CD4-positive, alpha-beta T cell treated with Interferon gamma for 1 hour (primary cell): ENCODE measurements around the gene ARPC2.

Source experiments
- DNase-seq: peaks from one replicate; pipeline ENCODE4 v3.0.0-alpha.2; 2020

The ARPC2 gene

DNA sequence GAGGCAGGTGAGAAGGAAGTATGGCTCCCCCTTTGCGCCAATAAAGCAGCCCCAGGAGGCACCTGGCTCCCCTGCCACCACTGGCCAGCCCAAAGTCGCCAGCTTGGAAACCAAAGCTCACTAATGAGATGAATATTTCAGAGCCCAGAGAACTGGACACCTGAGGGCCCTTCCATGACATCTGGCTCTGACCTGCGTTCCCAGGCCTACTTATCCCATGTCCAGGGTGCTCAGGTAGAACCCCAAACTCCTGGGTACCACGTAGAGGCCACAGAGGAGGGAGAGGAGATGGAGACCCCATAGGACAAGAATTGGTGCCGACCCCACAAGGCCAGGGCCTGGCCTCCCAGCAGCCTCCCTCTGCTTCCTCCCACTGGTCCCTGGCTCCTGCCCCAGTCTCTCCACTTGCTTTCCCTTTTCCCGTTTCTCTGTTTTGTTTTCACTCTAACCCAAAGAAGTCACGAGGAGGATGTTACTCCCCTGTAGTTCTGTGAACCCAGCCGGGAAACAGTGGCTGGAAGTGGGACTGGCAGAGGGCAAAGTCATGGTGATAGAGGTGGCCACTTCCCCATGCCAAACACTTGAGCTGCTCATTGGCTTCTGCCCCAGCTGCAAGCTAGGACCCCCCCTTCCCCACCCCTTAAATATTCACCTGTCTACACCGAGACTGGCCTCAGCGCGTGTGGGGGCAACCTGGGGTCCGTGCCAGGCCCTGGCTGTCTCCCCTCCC, 74.5 kb downstream of the ARPC2 start:
- DNase-seq = peak; percentile 34

DNA sequence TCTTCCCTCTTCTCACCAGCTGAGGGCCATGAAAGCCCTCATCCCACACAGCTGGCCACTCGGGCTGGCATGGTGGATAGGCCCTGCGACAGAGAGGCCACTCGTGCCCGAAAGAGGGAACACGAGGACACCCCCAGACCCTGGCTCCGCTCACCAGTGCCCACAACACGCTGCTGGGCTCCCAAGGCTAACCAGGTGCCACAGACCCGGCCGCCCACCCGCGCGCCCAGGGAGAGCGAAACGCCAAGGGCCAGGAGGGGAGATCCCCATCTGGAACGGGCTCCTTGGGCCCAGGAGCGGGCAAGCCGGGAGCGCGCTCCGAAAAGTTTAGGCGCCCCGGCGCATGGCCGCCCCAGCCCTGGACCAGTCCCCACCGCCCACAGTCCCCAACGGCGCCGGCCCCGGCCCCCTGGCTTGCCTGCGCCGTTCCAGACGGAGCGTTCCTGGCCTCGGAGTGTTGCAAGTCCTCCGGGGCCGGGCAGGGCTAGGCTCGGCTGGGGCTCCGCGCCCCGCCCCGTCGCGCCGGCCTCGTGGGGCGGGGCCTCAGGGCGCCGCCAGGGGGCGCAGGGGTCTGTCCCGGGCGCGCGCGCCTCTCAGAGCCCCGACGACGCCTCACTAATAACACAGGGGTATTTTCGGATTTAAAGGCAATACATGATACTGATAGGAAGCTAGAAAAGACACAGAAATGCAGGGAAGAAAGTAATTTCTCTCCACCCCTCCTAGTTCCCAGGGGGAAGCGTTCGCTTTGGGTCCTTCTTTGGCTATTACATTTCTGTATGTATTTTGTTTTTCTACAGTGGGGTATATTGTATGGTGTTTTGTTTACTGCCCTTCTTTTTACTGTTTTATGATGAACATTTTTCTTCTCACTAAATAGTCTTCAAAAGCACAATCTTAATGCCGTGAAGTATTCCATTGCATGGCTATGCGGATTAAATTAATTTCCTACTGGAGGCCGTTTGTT, 75.3 kb downstream of the ARPC2 start, which contains the start of gene TMBIM1:
Gene TMBIM1, minus strand, starts transcription at position 456 of the 967 bp plus-strand sequence. CDS start 10,362 bp downstream, outside the sequence.
- peak; percentile 82 for DNase-seq

DNA sequence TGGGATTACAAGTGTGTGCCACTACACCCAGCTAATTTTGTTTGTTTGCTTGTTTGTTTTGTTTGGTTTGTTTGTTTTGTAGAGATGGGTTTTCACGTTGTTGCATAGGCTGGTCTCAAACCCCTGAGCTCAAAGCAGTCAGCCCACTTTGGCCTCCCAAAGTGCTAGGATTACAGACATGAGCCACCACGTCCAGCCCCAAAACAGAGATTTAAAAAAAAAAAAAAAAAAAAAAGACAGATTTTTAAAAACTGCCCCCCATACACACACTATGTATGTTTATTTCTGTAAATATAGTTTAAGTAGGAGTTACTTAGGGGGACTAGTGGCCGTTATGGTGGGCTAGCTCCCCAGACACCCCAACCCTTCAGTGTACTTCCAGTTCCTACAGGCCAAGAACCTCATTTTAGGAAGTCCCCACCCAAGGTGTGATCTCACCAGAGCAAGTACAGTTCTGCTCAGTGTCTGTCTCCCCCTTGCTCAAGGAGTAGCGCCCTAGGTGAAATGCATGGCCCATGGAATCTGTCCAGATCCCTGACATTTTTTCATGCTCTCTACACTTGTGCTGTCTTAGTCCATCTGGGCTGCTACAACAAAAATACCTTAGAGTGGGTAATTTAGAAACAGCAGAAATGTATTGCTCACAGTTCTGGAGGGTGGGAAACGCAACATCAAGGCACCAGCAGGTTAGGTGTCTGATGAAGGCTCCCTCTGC, 76.9 kb downstream of the ARPC2 start:
- DNase-seq = no peak

DNA sequence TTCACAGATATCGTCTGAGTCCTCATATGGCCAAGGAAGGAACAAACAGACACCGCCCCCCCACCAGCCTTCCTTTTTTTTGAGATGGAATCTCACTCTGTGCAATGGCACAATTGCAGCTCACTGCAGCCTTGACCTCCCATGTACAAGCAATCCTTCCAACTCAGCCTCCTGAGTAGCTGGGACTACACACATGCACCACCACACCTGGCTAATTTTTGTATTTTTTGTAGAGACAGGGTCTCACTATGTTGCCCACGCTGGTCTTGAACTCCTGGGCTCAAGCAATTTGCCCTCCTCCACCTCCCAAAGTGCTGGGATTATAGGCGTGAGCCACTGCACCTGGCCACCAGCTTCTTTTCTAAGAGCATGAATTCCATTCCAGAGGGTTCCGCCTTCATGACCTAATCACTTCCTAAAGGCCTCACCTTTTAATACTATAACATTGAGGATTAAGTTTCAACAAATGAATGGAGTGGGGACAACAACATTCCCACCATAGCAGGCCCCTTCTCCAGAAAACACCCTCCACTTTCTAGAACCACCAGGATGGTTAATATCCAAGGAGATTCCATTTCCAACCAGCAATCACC, 77.5 kb downstream of the ARPC2 start:
- no peak for DNase-seq

DNA sequence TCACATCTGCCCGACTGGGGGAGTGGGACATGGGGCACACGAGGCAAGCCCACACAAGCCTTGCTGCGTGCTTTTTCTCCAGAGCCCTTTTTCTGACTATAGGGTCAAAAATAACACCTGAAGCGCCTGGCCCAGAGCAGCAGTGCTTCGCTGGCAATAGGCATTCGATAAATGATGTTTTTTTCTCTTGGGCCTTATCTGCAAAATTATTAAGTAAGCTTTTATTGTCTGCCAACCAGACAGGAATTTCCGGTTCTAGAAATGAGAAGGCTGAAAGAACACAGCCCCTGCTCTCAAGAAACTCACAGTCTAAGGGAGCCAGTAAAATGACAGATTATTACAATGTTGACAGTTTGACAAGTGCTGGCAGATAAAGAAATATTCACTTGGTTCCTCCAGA, 78.0 kb downstream of the ARPC2 start:
- DNase-seq = no peak

DNA sequence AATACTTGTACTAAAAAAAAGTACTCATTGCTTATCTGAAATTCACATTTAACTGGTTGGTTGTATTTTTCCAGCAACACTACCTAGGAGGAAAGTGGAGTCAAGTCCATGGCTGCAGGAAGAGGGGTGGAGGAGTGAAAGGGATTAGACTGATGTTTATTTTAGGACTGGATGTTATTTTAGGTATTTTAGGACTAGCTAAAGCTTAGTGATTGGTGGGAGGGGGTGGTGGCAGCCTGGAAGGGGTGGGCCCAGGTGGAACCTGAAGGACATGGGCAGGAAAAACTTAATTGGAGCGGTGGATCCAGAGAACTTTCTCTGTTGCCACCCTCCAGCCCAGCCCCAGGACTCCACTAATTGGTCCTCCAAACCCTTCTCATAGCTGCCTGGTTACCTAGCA, 79.2 kb downstream of the ARPC2 start:
- no peak for DNase-seq

DNA sequence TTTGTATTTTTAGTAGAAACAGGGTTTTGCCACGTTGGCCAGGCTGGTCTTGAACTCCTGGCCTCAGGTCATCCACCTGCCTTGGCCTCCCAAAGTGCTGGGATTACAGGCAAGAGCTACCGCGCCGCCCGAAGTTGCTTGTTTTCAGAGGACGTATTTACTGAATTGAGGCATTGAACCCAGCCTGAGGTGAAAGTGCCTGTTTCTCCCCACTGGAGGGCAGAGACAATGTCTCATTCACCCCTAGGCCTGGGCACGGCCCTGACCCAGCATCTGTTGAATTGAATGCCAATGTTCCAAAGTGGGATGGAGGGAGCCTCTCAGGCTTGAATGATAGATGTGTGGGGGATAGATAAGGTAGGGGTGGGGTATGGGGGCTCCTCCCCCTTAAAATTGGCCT, 79.9 kb downstream of the ARPC2 start:
- DNase-seq = no peak

DNA sequence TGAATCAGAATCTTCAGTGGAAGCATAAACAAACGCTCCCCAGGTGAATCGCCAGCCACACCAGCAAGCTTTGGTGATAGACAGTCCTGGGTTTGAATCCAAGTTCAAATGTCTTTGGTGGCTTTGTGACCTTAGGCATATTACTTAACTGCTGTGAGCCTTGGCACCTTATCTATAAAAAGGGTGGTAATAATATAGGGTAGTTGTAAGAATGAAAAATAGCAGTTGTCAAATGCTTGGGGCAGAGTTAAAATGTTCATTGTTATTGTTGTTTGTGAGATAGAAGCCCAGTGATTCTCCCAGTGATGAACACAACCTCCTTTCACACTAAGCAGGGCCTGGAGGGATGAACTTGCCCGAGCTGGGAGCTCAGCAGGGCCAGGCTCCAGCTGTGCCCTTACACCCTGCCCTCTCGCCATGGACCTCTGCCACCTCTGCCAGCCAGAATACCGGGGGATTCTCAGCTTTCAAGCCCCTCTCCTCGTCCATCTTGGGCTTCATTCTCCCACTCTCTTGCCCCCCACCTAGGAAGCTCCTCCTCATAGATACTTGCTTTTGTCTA, 81.4 kb downstream of the ARPC2 start:
- no peak for DNase-seq

DNA sequence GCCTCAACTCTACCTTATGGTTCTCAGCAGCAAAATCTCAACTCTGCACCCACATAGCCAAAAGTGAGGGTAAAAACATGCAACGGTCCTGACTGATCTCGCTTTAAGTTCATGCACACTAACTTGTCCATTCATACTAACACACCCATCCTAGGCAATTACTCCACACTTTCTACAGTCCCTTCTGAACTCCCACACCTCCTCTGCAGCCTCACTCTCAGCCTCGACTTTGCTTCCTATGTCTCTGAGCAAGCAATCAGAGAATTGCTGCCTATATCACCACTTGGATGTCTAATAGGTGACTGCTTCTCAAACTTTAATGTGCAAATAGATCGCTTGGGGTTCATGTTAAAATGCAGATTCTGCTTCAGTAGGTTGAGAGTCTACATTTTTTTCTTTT, 83.2 kb downstream of the ARPC2 start:
- no peak for DNase-seq

DNA sequence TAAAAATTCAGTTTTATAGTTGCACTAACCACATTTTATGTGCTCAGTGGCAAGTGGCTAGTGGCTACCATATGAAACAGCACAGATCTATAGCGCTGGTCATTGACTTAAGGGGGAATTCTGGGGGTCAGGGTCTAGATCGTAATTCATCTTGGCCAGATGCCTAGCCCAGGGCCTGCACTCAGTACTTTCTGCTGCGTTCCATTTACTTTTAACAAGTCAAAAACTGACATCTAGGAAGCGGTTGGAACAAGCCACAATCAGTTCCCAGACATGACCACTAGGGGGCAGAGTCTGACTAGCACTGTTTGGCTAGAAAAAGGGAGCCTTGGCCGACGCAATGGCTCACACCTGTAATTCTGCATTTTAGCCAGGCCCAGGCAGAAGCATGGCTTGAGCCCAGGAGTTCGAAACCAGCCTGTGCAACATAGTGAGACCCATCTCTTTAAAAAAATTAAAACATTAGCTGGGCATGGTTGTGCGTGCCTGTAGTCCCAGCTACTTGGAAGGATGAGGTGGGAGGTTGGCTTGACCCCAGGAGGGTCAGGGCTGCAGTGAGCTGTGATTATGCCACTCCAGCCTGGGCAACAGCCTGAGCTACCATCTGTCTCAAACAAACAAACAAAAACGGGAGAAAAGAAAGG, 84.3 kb downstream of the ARPC2 start:
- peak; percentile 83 for DNase-seq
